ENCODE data around the gene CHMP2A.
A peak's percentile ranks its signal among the peaks of the same experiment; 100 is the strongest.
"Not testable (repeated sequence)": the region's sequence is repeated elsewhere in the genome, so short reads cannot be mapped to it uniquely, and the experiment has no call there.

Gene CHMP2A

DNA sequence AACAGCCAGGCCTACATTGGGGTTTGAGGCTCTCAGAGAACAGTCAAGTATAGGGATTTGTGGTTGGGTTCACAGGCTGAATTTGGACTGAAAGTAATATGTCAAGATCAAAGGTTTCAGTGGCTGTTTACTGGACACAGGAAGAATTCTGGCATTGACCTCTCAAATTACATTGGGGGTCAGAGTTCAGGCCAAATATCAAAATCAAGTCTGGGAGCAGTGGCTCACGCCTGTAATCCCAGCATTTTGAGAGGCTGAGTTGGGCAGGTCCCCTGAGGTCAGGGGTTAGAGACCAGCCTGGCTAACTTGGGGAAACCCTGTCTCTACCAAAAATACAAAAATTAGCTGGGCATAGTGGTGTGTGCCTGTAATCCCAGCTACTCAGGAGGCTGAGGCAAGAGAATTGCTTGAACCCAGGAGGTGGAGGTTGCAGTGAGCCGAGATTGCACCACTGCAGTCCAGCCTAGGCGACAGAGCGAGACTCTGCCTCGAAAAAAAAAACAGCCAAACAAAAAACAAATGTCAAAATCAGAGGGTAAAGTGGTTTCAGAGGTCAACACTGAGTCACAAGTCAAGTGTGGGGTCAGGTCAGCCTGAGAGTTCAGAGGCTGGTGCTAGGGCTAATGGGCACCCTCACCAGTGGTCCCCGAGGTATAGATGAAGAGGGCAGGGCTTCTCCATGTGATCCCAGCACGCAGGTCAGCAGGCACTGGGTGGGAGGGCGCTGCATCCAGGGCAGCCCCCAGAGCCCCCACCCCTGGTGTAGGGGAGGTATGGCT, 44.6 kb downstream of the CHMP2A start:
- H3K4me1 ChIP-seq (ENCODE audit: control insufficient read depth in 5 of 5, insufficient read depth in 5 of 5, low read length in 5 of 5) = peaks cover 2 to 17% (median 14%) of the 10 kb centered on the region in 5 donors
- no peak overlapping the region for H3K4me3 ChIP-seq (ENCODE audit: low read depth in 1 of 5, low read length in 5 of 5)
- H3K9me3 ChIP-seq (ENCODE audit: control insufficient read depth in 5 of 5, low read length in 5 of 5) = peaks cover 0 to 5% (median 0%) of the 10 kb centered on the region in 5 donors
- no peak overlapping the region for H3K9ac ChIP-seq (ENCODE audit: low read length in 5 of 5)
- peaks cover 0 to 5% (median 0%) of the 10 kb centered on the region in 5 donors for H3K36me3 ChIP-seq (ENCODE audit: control insufficient read depth in 5 of 5, insufficient read depth in 5 of 5, low read length in 5 of 5)
- H3K27ac ChIP-seq (ENCODE audit: low read depth, low read length) = no peak overlapping the region
- no peaks in the 10 kb centered on the region for H3K27me3 ChIP-seq (ENCODE audit: control insufficient read depth in 5 of 5, insufficient read depth in 4 of 5, low read length in 5 of 5)

DNA sequence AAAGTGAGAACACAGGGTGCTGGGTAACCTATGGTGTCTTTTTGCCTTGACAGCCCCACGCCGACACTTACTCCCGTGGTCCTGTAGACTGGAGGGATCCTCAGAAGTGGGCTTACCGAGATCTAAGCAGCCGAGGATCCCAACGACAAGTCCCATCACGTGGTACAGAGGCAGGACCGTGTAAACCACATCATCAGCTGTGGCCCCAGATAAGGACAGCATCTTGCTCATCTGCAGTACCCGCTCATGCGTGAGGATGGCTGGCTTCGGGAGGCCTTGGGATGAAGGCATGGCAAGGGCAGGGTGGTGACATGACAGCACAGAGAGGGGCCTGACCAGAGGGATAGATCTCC, 45.2 kb downstream of the CHMP2A start:
- no peak overlapping the region for H3K27ac ChIP-seq (ENCODE audit: low read depth, low read length)
- H3K36me3 ChIP-seq (ENCODE audit: control insufficient read depth in 5 of 5, insufficient read depth in 5 of 5, low read length in 5 of 5) = peaks cover 0 to 5% (median 0%) of the 10 kb centered on the region in 5 donors
- H3K4me3 ChIP-seq (ENCODE audit: low read depth in 1 of 5, low read length in 5 of 5) = no peak overlapping the region
- H3K9me3 ChIP-seq (ENCODE audit: control insufficient read depth in 5 of 5, low read length in 5 of 5) = peaks cover 0 to 5% (median 0%) of the 10 kb centered on the region in 5 donors
- peaks cover 2 to 15% (median 12%) of the 10 kb centered on the region in 5 donors for H3K4me1 ChIP-seq (ENCODE audit: control insufficient read depth in 5 of 5, insufficient read depth in 5 of 5, low read length in 5 of 5)
- peak overlapping the region in 1 of 5 donors; percentile 15 for H3K9ac ChIP-seq (ENCODE audit: low read length in 5 of 5)
- no peaks in the 10 kb centered on the region for H3K27me3 ChIP-seq (ENCODE audit: control insufficient read depth in 5 of 5, insufficient read depth in 4 of 5, low read length in 5 of 5)

DNA sequence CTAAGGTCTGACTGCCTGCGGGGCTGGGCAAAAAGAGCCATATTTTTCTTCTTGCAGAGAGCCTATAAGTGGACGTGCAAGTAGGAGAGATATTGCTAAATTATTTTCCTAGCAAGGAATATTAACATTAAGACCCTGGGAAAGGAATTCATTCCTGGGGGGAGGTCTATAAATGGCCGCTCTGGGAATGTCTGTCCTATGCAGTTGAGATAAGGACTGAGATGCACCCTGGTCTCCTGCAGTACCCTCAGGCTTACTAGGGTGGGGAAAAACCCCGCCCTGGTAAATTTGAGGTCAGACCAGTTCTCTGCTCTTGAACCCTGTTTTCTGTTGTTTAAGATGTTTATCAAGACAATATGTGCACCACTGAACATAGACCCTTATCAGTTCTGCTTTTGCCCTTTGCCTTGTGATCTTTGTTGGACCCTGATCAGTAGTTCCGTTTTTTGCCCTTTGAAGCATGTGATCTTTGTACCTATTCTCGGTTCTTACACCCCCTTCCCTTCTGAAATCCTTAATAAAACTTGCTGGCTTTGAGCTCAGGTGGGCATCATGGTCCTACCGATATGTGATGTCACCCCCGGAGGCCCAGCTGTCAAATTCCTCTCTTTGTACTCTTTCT, 47.2 kb downstream of the CHMP2A start:
- not testable (repeated sequence) for H3K4me1 ChIP-seq (ENCODE audit: control insufficient read depth in 5 of 5, insufficient read depth in 5 of 5, low read length in 5 of 5); H3K27ac ChIP-seq (ENCODE audit: low read depth, low read length); H3K36me3 ChIP-seq (ENCODE audit: control insufficient read depth in 5 of 5, insufficient read depth in 5 of 5, low read length in 5 of 5); H3K9ac ChIP-seq (ENCODE audit: low read length in 5 of 5); H3K4me3 ChIP-seq (ENCODE audit: low read depth in 1 of 5, low read length in 5 of 5); H3K9me3 ChIP-seq (ENCODE audit: control insufficient read depth in 5 of 5, low read length in 5 of 5); H3K27me3 ChIP-seq (ENCODE audit: control insufficient read depth in 5 of 5, insufficient read depth in 4 of 5, low read length in 5 of 5)

Data from subcutaneous abdominal adipose tissue (tissue), 5 donors.